Neural crest cell (in vitro differentiated cells): Measurements from ENCODE around the gene MEGF11. TPM values are rescaled to one million over a fixed set of nuclear protein-coding genes. Genes with fewer than 3 reads are reported as not detected.

Source experiments
- DNase-seq: peaks from one replicate; pipeline ENCODE4 v3.0.0; 2021; ENCODE audit warnings: low read depth, mixed read lengths, low spot score
- H3K27ac Mint-ChIP-seq: one replicate; pipeline ENCODE4 v1.8.0; 2021; ENCODE audit warnings: mild to moderate bottlenecking, mixed read lengths; ENCODE audit not compliant: unreplicated experiment
- H3K27me3 Mint-ChIP-seq: 2 replicates; pipeline ENCODE4 v1.8.0; 2021; ENCODE audit warnings: low read depth, mild to moderate bottlenecking, mixed read lengths
- H3K36me3 Mint-ChIP-seq: 2 replicates; pipeline ENCODE4 v1.8.0; 2021; ENCODE audit warnings: low read depth, mild to moderate bottlenecking, mixed read lengths
- H3K4me1 Mint-ChIP-seq: 2 replicates; pipeline ENCODE4 v1.8.0; 2021; ENCODE audit warnings: mixed read lengths
- H3K4me3 Mint-ChIP-seq: one replicate; pipeline ENCODE4 v1.8.0; 2021; ENCODE audit warnings: mild to moderate bottlenecking, mixed read lengths
- H3K9me3 Mint-ChIP-seq: 2 replicates; pipeline ENCODE4 v1.8.0; 2021; ENCODE audit warnings: mixed read lengths
- CTCF ChIP-seq: fragments of 200-600 bp; sonication (generic); conservative IDR thresholded peaks from 2 replicates; pipeline ENCODE4 v1.5.0; 2021; ENCODE audit warnings: antibody characterized with exemption, mild to moderate bottlenecking
- total RNA-seq: library from RNA; stranded (reverse); gene quantifications from 2 replicates; pipeline ENCODE4 v1.2.1, GENCODE V29; 2021

Gene MEGF11
- total RNA-seq, 1 donor from 2014 or later = 0.49 TPM

- DNase-seq = no peak
- Mint-ChIP-seq H3K4me3 (no peak overlapping the region), H3K27ac (no peak overlapping the region), H3K4me1 (peaks cover 5% of the 10 kb centered on the region), H3K36me3 (no peaks in the 10 kb centered on the region), H3K9me3 (no peaks in the 10 kb centered on the region), H3K27me3 (no peaks in the 10 kb centered on the region)
- TF ChIP-seq CTCF = no peak
These were observed 111.3 kb downstream of the MEGF11 start for GRCh38 chr15:66142285-66142684.

- H3K27ac Mint-ChIP-seq = no peak overlapping the region
- TF ChIP-seq CTCF = no peak
- H3K36me3 Mint-ChIP-seq = no peaks in the 10 kb centered on the region
- DNase-seq = no peak
- no peak overlapping the region for H3K4me3 Mint-ChIP-seq
- no peaks in the 10 kb centered on the region for H3K9me3 Mint-ChIP-seq
- H3K4me1 Mint-ChIP-seq = peaks cover 5% of the 10 kb centered on the region
- peaks cover 5% of the 10 kb centered on the region for H3K27me3 Mint-ChIP-seq
These were observed 113.9 kb downstream of the MEGF11 start for GRCh38 chr15:66139591-66140207.

GRCh38 chr15:66138892-66139590 is 114.5 kb downstream of the MEGF11 start:
- no peak overlapping the region for H3K4me3 Mint-ChIP-seq
- no peak for DNase-seq
- peaks cover 5% of the 10 kb centered on the region for H3K4me1 Mint-ChIP-seq
- H3K27ac Mint-ChIP-seq = no peak overlapping the region
- H3K9me3 Mint-ChIP-seq = no peaks in the 10 kb centered on the region
- H3K36me3 Mint-ChIP-seq = no peaks in the 10 kb centered on the region
- no peak for TF ChIP-seq CTCF
- H3K27me3 Mint-ChIP-seq = peaks cover 7% of the 10 kb centered on the region

- H3K36me3 Mint-ChIP-seq = no peaks in the 10 kb centered on the region
- DNase-seq = no peak
- H3K9me3 Mint-ChIP-seq = no peaks in the 10 kb centered on the region
- peaks cover 5% of the 10 kb centered on the region for H3K4me1 Mint-ChIP-seq
- H3K4me3 Mint-ChIP-seq = no peak overlapping the region
- peaks cover 7% of the 10 kb centered on the region for H3K27me3 Mint-ChIP-seq
- no peak for TF ChIP-seq CTCF
- H3K27ac Mint-ChIP-seq = no peak overlapping the region
These were observed 115.3 kb downstream of the MEGF11 start for GRCh38 chr15:66138096-66138783.

GRCh38 chr15:66136948-66137347 is 116.6 kb downstream of the MEGF11 start:
- H3K27me3 Mint-ChIP-seq = peaks cover 17% of the 10 kb centered on the region
- H3K9me3 Mint-ChIP-seq = no peaks in the 10 kb centered on the region
- H3K36me3 Mint-ChIP-seq = no peaks in the 10 kb centered on the region
- TF ChIP-seq CTCF = no peak
- no peak overlapping the region for H3K4me3 Mint-ChIP-seq
- H3K4me1 Mint-ChIP-seq = peaks cover 4% of the 10 kb centered on the region
- no peak overlapping the region for H3K27ac Mint-ChIP-seq
- no peak for DNase-seq
